Gastrocnemius medialis (tissue), 4 donors: ENCODE measurements around the gene NKX6-2.

Source experiments
- POLR2A ChIP-seq, 2 donors: fragments of 450-650 bp; IDR thresholded peaks; one replicate each; pipeline ENCODE4 v1.6.1; 2017; ENCODE audit warnings: antibody characterized with exemption in 2 of 2, mild to moderate bottlenecking in 2 of 2, moderate library complexity in 2 of 2
- TF ChIP-seq, protein P1 (sequence below), 5 experiments: fragments of 450-650 bp in 3 of 5; fragments of 200-600 bp in 2 of 5; sonication (generic) in 2 of 5; IDR thresholded peaks in 4 of 5; conservative IDR thresholded peaks in 1 of 5; 1 replicate in 4 of 5; 2 replicates in 1 of 5; pipeline ENCODE4 v1.5.1; 2016 to 2019; ENCODE audit warnings: antibody characterized with exemption in 5 of 5, mild to moderate bottlenecking in 3 of 5, moderate library complexity in 3 of 5

GRCh38 chr10:132762267-132762666 is 23.7 kb downstream of the NKX6-2 start:
- TF ChIP-seq POLR2A (IDR thresholded peaks at IDR 0.05), result no peak
- TF ChIP-seq, protein P1, sequence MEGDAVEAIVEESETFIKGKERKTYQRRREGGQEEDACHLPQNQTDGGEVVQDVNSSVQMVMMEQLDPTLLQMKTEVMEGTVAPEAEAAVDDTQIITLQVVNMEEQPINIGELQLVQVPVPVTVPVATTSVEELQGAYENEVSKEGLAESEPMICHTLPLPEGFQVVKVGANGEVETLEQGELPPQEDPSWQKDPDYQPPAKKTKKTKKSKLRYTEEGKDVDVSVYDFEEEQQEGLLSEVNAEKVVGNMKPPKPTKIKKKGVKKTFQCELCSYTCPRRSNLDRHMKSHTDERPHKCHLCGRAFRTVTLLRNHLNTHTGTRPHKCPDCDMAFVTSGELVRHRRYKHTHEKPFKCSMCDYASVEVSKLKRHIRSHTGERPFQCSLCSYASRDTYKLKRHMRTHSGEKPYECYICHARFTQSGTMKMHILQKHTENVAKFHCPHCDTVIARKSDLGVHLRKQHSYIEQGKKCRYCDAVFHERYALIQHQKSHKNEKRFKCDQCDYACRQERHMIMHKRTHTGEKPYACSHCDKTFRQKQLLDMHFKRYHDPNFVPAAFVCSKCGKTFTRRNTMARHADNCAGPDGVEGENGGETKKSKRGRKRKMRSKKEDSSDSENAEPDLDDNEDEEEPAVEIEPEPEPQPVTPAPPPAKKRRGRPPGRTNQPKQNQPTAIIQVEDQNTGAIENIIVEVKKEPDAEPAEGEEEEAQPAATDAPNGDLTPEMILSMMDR (IDR thresholded peaks at IDR 0.05 in 4 of 5, conservative IDR thresholded peaks at IDR 0.05 in 1 of 5), result no peak
